BE2C (cell line): ENCODE measurements around the gene ADCY2.

Experiments used
- DNase-seq: peaks from one replicate; pipeline ENCODE4 v3.0.0-alpha.2; 2020
- H3K27me3 ChIP-seq: fragments of 250-450 bp; sonication (Bioruptor Pico); 2 replicates; pipeline ENCODE4 v1.5.1; 2020; ENCODE audit warnings: mild to moderate bottlenecking
- H3K36me3 ChIP-seq: fragments of 250-450 bp; sonication (Bioruptor Pico); 2 replicates; pipeline ENCODE4 v1.5.1; 2020; ENCODE audit warnings: mild to moderate bottlenecking
- H3K4me1 ChIP-seq: fragments of 250-450 bp; sonication (Bioruptor Pico); 2 replicates; pipeline ENCODE4 v1.5.1; 2020
- H3K4me3 ChIP-seq: 2 replicates; pipeline ENCODE4 v1.5.1; 2011; ENCODE audit warnings: low read depth, low read length
- H3K9me3 ChIP-seq: fragments of 250-450 bp; sonication (Bioruptor Pico); 2 replicates; pipeline ENCODE4 v1.5.1; 2020
- CTCF ChIP-seq: IDR thresholded peaks from 2 replicates; pipeline ENCODE4 v1.5.1; 2012; ENCODE audit warnings: mild to moderate bottlenecking, low read depth, low read length

Gene ADCY2

DNA sequence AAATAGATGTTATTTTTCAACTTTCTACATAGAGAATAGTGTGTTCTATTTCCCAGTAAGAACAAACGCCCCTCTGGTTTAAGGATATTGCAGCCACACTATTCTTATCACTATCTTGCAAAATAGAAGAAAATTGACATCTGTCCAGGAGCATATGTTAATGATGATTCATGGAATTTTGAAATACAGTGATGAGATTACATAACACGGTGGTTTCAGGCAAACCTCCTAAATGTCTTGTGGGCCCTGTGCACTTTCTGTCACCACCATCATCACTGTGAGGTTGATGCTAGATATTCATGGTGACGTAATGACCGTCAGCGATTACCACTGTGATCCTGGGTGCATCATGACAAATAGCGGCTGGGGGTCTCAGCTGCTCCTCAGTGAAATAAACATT, 406.9 kb downstream of the ADCY2 start:
- no peak for TF ChIP-seq CTCF
- no peaks in the 10 kb centered on the region for H3K9me3 ChIP-seq
- no peaks in the 10 kb centered on the region for H3K36me3 ChIP-seq
- H3K27me3 ChIP-seq, result no peaks in the 10 kb centered on the region
- no peak overlapping the region for H3K4me3 ChIP-seq
- DNase-seq, result no peak
- H3K4me1 ChIP-seq, result no peaks in the 10 kb centered on the region

- no peak for TF ChIP-seq CTCF
- Histone ChIP-seq H3K9me3 (no peaks in the 10 kb centered on the region), H3K27me3 (no peaks in the 10 kb centered on the region), H3K4me1 (no peaks in the 10 kb centered on the region), H3K36me3 (no peaks in the 10 kb centered on the region), H3K4me3 (no peak overlapping the region)
- DNase-seq, result no peak
Measured at GRCh38 chr5:7803937-7804336, 408.0 kb downstream of the ADCY2 start.

- no peak for DNase-seq
- no peaks in the 10 kb centered on the region for H3K27me3 ChIP-seq
- no peak overlapping the region for H3K4me3 ChIP-seq
- H3K36me3 ChIP-seq, result no peaks in the 10 kb centered on the region
- TF ChIP-seq CTCF, result peak; percentile 46
- H3K4me1 ChIP-seq, result no peaks in the 10 kb centered on the region
- no peaks in the 10 kb centered on the region for H3K9me3 ChIP-seq
Measured at GRCh38 chr5:7805379-7805778, 409.4 kb downstream of the ADCY2 start.

- Histone ChIP-seq H3K4me1 (no peaks in the 10 kb centered on the region), H3K4me3 (no peak overlapping the region), H3K9me3 (no peaks in the 10 kb centered on the region), H3K36me3 (no peaks in the 10 kb centered on the region), H3K27me3 (no peaks in the 10 kb centered on the region)
- DNase-seq, result no peak
- TF ChIP-seq CTCF, result no peak
Measured at GRCh38 chr5:7808998-7809397, 413.1 kb downstream of the ADCY2 start.

GRCh38 chr5:7811715-7812114, 415.8 kb downstream of the ADCY2 start:
- Histone ChIP-seq H3K4me1 (no peaks in the 10 kb centered on the region), H3K9me3 (no peaks in the 10 kb centered on the region), H3K27me3 (no peaks in the 10 kb centered on the region), H3K36me3 (no peaks in the 10 kb centered on the region), H3K4me3 (no peak overlapping the region)
- DNase-seq, result no peak
- TF ChIP-seq CTCF, result no peak

DNA sequence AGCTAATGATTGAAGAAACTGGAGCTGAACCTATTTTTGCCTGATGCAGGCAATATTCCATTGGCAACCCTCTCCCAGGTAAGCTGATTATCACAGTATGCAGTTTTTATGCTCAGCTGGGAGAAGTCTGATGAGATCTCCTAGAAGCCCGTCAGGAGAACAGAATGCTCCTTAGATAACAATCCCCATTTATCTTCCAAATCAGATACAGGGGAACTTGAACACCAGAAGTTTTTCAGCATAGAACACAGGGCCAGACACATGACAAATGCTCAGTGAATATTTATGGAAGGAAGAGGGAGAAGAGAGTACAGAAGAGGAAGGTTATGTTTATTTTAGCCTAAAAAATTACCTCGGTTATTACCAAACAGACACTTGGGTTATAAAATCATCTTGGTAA, 417.1 kb downstream of the ADCY2 start:
- H3K36me3 ChIP-seq, result no peaks in the 10 kb centered on the region
- H3K4me1 ChIP-seq, result no peaks in the 10 kb centered on the region
- H3K4me3 ChIP-seq, result no peak overlapping the region
- H3K27me3 ChIP-seq, result no peaks in the 10 kb centered on the region
- DNase-seq, result no peak
- H3K9me3 ChIP-seq, result no peaks in the 10 kb centered on the region
- TF ChIP-seq CTCF, result no peak
